Measurements from ENCODE around the gene ERC2. TPM values are rescaled to one million over a fixed set of nuclear protein-coding genes. Genes with fewer than 3 reads are reported as not detected.

The ERC2 gene
- total RNA-seq, 1 donor from 2014 or later: 6.2 TPM

DNA sequence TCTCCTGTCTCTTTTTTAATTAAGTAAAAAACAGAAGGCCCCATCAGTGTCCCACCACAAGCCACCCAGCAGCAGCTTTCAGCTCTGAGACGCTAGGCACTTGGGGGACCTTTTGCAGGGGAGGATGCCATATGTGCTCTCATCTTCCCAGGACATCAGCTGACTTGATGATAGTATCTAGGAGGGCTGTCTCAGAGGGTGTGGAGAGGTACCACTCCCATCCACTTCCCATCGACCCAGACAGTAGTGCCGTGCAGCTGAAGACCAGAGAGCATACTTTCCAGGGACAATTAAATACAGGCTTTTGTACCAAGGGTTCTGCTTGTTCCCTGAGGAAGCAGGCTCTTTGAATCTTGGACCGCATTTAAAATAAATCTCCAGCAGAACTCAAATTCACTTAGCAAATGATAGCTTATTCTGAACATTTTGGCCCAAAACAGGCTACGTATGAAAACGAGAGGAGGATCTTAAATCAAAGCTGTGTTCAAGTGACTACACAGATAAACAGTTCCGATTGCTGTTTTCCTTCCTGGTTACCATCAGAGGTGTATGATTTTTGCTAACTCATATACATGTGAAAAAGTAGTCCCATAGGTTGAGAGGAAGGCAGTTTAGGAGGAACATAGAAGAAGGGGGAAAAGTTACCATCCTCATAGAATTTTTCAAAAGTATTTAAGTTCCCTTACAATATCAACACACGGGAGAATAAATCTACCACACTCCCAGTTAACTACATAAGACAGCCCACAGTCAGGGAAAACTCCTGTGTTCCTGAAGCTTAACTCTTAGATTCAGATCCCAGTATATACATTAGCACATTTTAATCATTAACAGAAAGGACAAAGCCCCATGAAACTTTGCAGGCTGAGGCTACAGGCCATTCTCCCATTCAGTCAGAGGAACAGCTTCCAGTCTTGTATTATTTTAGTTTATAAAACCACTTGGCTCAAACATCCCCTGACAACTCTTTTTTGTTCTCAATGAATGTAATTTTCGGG is 990.7 kb downstream of the ERC2 start:
- DNase-seq (ENCODE audit: low read depth): no peak

- peak; percentile 50 for DNase-seq (ENCODE audit: low read depth)
Measured at GRCh38 chr3:55476515-55476914, 991.8 kb downstream of the ERC2 start.

DNA sequence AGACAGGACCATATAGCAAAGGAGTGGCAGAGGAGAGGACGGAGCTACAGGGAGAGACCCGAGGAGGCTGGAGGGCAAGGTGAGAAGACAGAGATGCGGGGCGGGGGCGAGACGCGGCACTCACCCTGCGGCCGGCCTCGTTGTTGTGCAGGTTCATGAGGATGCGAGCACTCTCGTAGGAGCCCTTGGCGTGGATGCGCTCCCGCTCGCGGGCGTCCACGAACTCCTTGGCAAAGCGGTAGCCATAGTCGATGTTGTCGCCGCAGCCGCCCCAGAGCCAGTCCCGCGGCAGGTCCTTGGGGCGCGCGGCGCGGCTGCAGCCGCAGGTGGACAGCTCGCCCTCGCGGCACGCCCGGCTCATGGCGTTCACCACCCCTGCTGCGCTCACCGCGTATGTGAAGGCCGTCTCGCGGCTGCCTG is 994.0 kb downstream of the ERC2 start:
- no peak for DNase-seq (ENCODE audit: low read depth)

DNA sequence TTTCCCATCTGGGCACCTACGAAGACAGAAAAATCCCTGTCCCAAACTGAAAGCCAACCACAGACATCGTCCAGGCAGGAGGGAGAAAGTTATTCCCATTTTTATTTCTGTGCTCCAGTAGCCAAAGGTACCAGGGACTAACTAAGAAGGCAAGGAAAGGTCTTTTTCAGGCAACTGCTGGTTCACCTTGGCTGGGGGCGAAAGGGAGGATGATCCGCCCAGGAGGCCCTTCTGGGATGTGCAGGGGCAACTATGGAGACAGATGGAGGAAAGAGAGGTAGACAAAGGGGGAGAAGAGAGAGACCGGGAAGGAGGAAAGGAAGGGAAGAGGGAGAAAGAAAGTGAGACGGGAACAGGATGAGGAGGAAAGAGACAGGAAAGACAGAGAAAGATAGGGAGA is 994.5 kb downstream of the ERC2 start:
- no peak for DNase-seq (ENCODE audit: low read depth)

DNA sequence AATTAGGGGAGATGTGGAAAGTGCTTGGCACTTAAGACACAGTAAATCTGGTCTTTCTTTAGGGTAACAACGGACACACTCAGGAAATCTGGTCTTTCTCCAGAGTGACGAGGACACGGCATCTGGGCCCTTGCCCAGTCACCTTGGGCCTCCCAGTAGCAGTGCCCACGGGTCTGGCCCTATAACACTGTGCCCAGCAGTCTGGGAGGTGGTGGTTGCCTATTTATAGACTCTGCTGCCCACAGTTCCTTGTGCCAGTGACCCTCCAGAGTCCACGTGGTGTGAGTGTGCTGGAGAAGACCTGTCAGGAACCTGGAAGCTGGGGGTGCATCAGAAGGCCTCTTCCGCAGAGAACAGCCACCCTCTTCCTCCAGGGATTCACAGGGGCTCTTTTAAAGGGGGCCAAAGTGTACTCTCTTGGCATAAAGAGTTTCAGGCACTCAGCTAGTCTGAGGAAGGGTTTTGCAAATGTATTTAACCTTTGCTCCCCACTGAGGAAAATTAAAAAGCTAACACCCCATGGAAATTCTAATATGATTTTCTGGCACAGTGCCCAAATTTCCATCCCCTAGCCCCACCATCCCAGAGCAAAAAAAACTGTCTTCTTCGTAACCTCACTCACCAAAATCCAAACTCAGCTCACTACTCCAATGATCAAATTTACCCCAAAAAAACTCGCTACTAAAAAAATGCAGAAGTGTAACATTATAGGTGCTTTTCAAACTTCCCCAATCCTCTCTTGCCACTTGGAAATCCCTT is 996.6 kb downstream of the ERC2 start:
- DNase-seq (ENCODE audit: low read depth): no peak

GRCh38 chr3:55471084-55471483 is 997.2 kb downstream of the ERC2 start:
- no peak for DNase-seq (ENCODE audit: low read depth)

DNA sequence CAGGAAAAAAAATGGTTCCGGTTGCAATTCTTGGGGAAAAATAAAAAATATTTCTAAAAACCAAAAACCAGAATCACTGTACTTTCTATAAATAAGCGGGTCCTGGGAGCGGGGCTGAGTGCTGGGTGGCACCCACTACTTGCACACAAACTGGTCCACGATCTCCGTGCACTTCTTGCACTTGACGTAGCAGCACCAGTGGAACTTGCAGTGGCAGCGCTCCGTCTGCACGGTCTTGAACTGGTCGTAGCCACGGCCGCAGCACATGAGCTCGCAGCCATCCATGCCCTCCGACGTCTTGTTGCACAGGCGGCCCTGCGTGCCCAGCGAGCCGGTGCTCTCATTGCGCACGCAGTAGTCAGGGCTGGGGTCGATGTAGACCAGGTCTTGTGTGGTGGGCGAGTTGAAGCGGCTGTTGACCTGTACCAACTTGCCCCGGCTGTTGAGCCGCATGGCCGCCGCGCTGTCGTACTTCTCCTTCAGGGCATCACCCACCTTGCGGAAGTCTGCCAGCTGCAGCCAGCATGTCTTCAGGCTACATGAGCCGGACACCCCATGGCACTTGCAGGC is 998.2 kb downstream of the ERC2 start:
- DNase-seq (ENCODE audit: low read depth): no peak

- no peak for DNase-seq (ENCODE audit: low read depth)
Measured at GRCh38 chr3:55468251-55468650, 1000.0 kb downstream of the ERC2 start.

GRCh38 chr3:55467099-55467498 is 1001.2 kb downstream of the ERC2 start:
- DNase-seq (ENCODE audit: low read depth): peak; percentile 54

GRCh38 chr3:55466526-55466925 is 1001.7 kb downstream of the ERC2 start:
- DNase-seq (ENCODE audit: low read depth): no peak

GRCh38 chr3:55461896-55462295 is 1006.4 kb downstream of the ERC2 start:
- peak; percentile 83 for DNase-seq (ENCODE audit: low read depth)

- no peak for DNase-seq (ENCODE audit: low read depth)
Measured at GRCh38 chr3:55459838-55460237, 1008.4 kb downstream of the ERC2 start.

Other genes starting within 250 kb of the ERC2 start
- 13.2 and 28.2 TPM in 2 replicates for gene CCDC66, start 88.7 kb upstream of the ERC2 start, total RNA-seq
- 70.7 and 136 TPM in 2 replicates for gene TASOR, start 214.8 kb upstream of the ERC2 start, total RNA-seq